ENCODE measurements around the gene AOC1. TPM values are rescaled to one million over a fixed set of nuclear protein-coding genes. Genes with fewer than 3 reads are reported as not detected.
"Not testable (repeated sequence)": the region's sequence is repeated elsewhere in the genome, so short reads cannot be mapped to it uniquely, and the experiment has no call there.

The AOC1 gene
- total and polyA plus RNA-seq, 2 of the 13 experiments (the other 11 are each of a cell fraction or from before 2014, with no cell fraction given): not detected

- peak; percentile 50; the same call in 1 of the 2 replicates for TF ChIP-seq ZBTB4 (CRISPR knock-in tag; IDR thresholded peaks at IDR 0.05; ENCODE audit: borderline replicate concordance)
- peak; percentile 47 for TF ChIP-seq IRF2 (CRISPR knock-in tag; IDR thresholded peaks at IDR 0.05)
- TF ChIP-seq FOXK2 (IDR thresholded peaks at IDR 0.05): peak; percentile 47; the same call in 1 of the 2 replicates
- TF ChIP-seq ZIK1 (CRISPR knock-in tag; IDR thresholded peaks at IDR 0.05; ENCODE audit: borderline replicate concordance, low read depth): peak; percentile 76; the same call in 1 of the 2 replicates
- 0 out of 2 replicates have a peak, but pooled peaks have one; percentile 36 for TF ChIP-seq ETS1 (CRISPR knock-in tag; IDR thresholded peaks at IDR 0.05)
- TF ChIP-seq GATAD2A (CRISPR knock-in tag; IDR thresholded peaks at IDR 0.05): peak; percentile 49; the same call in 1 of the 2 replicates
- TF ChIP-seq FOXA1 (IDR thresholded peaks at IDR 0.05): not testable (repeated sequence)
- TF ChIP-seq FOXA1 (CRISPR knock-in tag; IDR thresholded peaks at IDR 0.05): peak; percentile 96
- 0 out of 2 replicates have a peak, but pooled peaks have one; percentile 46 for TF ChIP-seq MEIS1 (CRISPR knock-in tag; IDR thresholded peaks at IDR 0.05; ENCODE audit: borderline replicate concordance)
- peak; percentile 84 for TF ChIP-seq YY1 (IDR thresholded peaks at IDR 0.05; ENCODE audit: insufficient read depth, insufficient replicate concordance, low read depth, low read length)
- peak; percentile 37; the same call in 1 of the 2 replicates for TF ChIP-seq HMG20A (CRISPR knock-in tag; IDR thresholded peaks at IDR 0.05; ENCODE audit: borderline replicate concordance)
- peak; percentile 82 for TF ChIP-seq ZMYM3 (CRISPR knock-in tag; IDR thresholded peaks at IDR 0.05)
- TF ChIP-seq ZNF264 (CRISPR knock-in tag; IDR thresholded peaks at IDR 0.05): 0 out of 2 replicates have a peak, but pooled peaks have one; percentile 18
- peak; percentile 64; the same call in 1 of the 2 replicates for TF ChIP-seq THAP9 (CRISPR knock-in tag; IDR thresholded peaks at IDR 0.05; ENCODE audit: borderline replicate concordance)
- peak; percentile 85 for TF ChIP-seq FOXK1 (CRISPR knock-in tag; IDR thresholded peaks at IDR 0.05; ENCODE audit: borderline replicate concordance, low read depth)
- 0 out of 2 replicates have a peak, but pooled peaks have one; percentile 40 for TF ChIP-seq ZNF317 (CRISPR knock-in tag; IDR thresholded peaks at IDR 0.05)
- TF ChIP-seq CBFB (CRISPR knock-in tag; IDR thresholded peaks at IDR 0.05): peak; percentile 53; the same call in 1 of the 2 replicates
- peak; percentile 80 for TF ChIP-seq SP5 (CRISPR knock-in tag; IDR thresholded peaks at IDR 0.05; ENCODE audit: borderline replicate concordance, low read depth)
- TF ChIP-seq ZNF274 (CRISPR knock-in tag; IDR thresholded peaks at IDR 0.05): 0 out of 2 replicates have a peak, but pooled peaks have one; percentile 22
Measured at GRCh38 chr7:150807616-150808438, 44.5 kb upstream of the AOC1 start (continued).

Data from HepG2 (cell line).